GM18907 (cell line): ENCODE measurements around the gene BCL6.

Source experiments
- ATAC-seq: cut with Tn5 transposase; IDR thresholded peaks from one replicate; pipeline ENCODE4 v1.9.1; 2021; ENCODE audit warnings: mild to moderate bottlenecking, moderate library complexity; ENCODE audit not compliant: unreplicated experiment

BCL6 gene

GRCh38 chr3:187745201-187746058 lies at the start of gene BCL6:
TSS of gene BCL6 (minus strand) at chr3:187745468. CDS start at chr3:187733693, 11,775 bp downstream.
- ATAC-seq: peak; percentile 82

- ATAC-seq: no peak
Measured at GRCh38 chr3:187794731-187795130, 49.5 kb upstream of the BCL6 start.

- ATAC-seq: no peak
Measured at GRCh38 chr3:187793618-187794017, 48.4 kb upstream of the BCL6 start.

GRCh38 chr3:187792521-187792920 lies 47.3 kb upstream of the BCL6 start:
- ATAC-seq: no peak

- ATAC-seq: no peak
Measured at GRCh38 chr3:187789872-187790271, 44.6 kb upstream of the BCL6 start.

GRCh38 chr3:187788984-187789857 lies 44.0 kb upstream of the BCL6 start:
- ATAC-seq: no peak

- ATAC-seq: no peak
Measured at GRCh38 chr3:187783098-187783497, 37.8 kb upstream of the BCL6 start.

- no peak for ATAC-seq
Measured at GRCh38 chr3:187782006-187782405, 36.7 kb upstream of the BCL6 start.

- no peak for ATAC-seq
Measured at GRCh38 chr3:187781001-187781400, 35.7 kb upstream of the BCL6 start.

- no peak for ATAC-seq
Measured at GRCh38 chr3:187778726-187779125, 33.5 kb upstream of the BCL6 start.

- peak; percentile 59 for ATAC-seq
Measured at GRCh38 chr3:187777331-187777941, 32.2 kb upstream of the BCL6 start.

GRCh38 chr3:187775549-187775948 lies 30.3 kb upstream of the BCL6 start:
- no peak for ATAC-seq

GRCh38 chr3:187774185-187774789 lies 29.0 kb upstream of the BCL6 start:
- ATAC-seq: no peak

GRCh38 chr3:187773233-187774184 lies 28.2 kb upstream of the BCL6 start:
- ATAC-seq: peak; percentile 76

GRCh38 chr3:187770224-187770623 lies 25.0 kb upstream of the BCL6 start:
- peak; percentile 67 for ATAC-seq

GRCh38 chr3:187769771-187770170 lies 24.5 kb upstream of the BCL6 start:
- ATAC-seq: peak; percentile 8

- no peak for ATAC-seq
Measured at GRCh38 chr3:187767266-187768012, 22.2 kb upstream of the BCL6 start.

- ATAC-seq: no peak
Measured at GRCh38 chr3:187765342-187765741, 20.1 kb upstream of the BCL6 start.
